Activated T-cell treated with anti-CD3 and anti-CD28 coated beads for 4 hours (primary cell): ENCODE measurements around the gene ZDHHC18.
"Not testable (repeated sequence)": the region's sequence is repeated elsewhere in the genome, so short reads cannot be mapped to it uniquely, and the experiment has no call there.

Experiments used
- DNase-seq: peaks from one replicate; pipeline ENCODE4 v3.0.0-alpha.2; 2020

Gene ZDHHC18

GRCh38 chr1:26858891-26859640, 32.6 kb downstream of the ZDHHC18 start:
- DNase-seq = no peak

DNA sequence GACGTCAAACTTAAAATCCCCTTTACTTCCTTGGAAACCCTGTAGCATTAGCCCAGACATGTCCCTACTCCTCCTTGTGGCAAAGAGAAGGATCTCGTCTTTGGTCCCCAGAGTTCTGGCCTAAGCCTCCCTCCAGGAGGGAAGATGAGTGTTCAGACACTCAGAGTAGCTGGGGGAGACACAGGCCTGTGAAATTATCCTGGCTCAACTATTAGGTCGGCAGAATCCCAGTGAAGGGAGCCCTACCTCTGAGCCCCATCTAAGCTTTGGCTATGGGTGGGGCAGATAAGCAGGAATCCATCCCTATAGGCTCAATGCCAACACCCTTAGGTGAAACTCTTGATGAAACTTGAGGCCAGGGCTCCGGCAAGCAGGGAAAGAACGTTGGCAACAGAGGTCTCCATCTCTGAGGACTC, 34.8 kb downstream of the ZDHHC18 start:
- no peak for DNase-seq

DNA sequence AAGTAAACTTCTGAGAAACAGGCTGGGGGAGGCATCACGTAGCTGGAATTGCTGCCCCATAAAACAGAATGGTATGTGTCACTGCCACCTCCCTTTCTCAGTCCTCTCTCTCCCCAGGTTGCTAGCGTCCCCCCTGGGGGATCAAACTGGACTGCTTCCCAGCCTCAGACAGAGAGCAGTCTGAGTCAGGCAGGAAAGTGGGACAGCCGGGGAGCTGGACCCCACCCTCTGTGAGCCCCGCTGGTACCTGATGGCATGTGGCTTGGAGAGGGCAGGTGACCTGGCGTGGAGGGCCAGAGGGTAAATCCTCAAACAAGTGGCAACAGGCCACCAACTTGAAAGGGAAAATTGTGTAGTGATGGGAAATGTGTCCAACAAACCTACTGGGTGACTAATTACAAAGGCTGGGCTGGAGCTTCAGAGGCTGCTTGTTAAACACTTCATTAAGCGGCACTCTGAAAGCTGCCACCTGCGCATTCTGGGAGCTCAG, 35.4 kb downstream of the ZDHHC18 start:
- DNase-seq = no peak

DNA sequence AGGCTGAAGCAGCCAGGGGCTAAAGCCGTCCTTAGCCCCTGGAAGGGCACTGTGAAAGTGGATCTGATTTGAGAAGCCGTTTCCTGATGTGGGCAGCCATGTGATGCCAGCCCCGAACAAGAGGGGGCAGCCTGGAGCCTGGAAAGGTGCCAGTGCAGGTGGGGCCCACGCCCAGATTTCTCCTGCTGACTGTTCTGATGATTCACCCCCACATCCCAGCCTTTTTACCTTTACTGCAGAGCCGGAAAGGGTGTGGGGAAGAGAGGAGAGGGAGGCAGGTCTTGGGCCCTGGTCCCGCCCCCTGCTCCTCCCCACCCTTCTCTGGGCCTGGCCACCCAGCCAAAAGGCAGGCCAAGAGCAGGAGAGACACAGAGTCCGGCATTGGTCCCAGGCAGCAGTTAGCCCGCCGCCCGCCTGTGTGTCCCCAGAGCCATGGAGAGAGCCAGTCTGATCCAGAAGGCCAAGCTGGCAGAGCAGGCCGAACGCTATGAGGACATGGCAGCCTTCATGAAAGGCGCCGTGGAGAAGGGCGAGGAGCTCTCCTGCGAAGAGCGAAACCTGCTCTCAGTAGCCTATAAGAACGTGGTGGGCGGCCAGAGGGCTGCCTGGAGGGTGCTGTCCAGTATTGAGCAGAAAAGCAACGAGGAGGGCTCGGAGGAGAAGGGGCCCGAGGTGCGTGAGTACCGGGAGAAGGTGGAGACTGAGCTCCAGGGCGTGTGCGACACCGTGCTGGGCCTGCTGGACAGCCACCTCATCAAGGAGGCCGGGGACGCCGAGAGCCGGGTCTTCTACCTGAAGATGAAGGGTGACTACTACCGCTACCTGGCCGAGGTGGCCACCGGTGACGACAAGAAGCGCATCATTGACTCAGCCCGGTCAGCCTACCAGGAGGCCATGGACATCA, 36.5 kb downstream of the ZDHHC18 start, which contains the start of gene SFN:
SFN (plus strand) TSS at position 369 of the 904 bp plus-strand sequence; CDS start at position 433, 64 bp downstream.
- peak; percentile 32 for DNase-seq

- DNase-seq = no peak
Observed at GRCh38 chr1:26863685-26864077, 37.2 kb downstream of the ZDHHC18 start.

- DNase-seq = peak; percentile 90
Observed at GRCh38 chr1:26864610-26865480, 38.4 kb downstream of the ZDHHC18 start.

DNA sequence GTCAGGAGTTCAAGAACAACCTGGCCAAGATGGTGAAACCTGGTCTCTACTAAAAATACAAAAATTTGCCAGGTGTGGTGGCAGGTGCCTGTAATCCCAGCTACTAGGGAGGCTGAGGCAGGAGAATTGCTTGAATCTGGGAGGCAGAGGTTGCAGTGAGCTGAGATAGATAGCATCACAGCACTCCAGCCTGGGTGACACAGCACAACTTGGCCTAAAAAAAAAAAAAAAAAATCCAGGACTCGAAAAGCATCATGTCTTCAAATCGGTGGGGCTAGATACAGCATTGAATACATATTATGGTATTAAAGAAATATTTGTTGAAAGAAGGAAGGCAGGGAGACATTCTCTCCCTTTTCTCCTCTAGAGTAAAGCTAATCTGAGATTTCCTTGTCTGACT, 46.6 kb downstream of the ZDHHC18 start:
- DNase-seq = not testable (repeated sequence)

- DNase-seq = no peak
Observed at GRCh38 chr1:26874896-26875295, 48.4 kb downstream of the ZDHHC18 start.

DNA sequence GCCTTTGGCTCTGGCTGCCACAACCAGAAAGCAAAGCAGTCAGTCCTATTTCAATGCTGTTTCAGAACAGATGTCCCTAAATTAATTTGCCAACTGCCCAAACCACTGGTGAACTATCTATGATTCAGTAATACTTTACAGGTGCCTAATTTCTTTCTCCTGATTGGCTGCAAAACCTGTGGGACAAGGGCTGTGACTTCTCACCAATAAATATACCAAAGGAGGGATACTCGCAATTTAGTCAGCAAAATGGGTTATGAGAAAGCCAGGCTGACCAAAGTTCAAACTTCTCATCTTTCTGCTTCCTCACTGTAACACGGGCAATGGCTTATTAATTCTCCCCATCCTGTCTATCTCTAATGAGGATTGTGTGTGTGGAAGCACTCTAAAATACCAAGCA, 50.8 kb downstream of the ZDHHC18 start:
- no peak for DNase-seq

DNA sequence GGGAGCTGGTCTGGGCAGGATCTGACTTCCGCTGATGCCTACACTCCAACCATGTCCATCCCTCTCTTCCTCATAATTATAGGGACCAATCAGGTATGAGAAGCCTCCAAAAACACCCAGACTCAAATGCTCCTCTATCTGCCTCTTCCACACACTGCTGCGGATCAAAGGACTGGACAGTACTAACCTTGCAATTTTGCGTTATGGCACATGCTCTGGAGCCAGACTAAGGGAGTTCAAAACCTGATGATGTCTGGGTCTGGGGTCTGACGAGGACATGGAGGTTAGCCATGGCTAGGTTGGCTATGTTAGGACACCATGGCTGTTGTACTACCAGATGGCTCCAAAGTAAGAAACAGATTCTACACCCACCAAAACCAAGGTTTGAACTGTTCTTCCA, 53.3 kb downstream of the ZDHHC18 start:
- DNase-seq = no peak

DNA sequence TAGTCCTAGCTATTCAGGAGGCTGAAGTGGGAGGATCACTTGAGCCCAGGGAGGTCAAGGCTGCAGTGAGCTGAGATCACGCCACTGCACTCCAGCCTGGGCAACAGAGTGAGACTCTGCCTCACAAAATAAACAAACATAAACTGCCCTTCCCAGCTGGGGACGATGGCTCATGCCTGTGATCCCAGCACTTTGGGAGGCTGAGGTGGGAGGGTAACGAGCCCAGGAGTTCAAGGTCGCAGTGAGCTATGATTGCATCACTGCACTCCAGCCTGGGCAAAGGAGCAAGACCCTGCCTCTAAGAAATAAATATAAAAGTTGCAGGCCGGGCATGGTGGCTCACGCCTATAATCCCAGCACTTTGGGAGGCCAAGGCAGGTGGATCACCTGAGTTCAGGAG, 55.1 kb downstream of the ZDHHC18 start:
- DNase-seq = not testable (repeated sequence)

- DNase-seq = no peak
Observed at GRCh38 chr1:26882696-26883463, 56.4 kb downstream of the ZDHHC18 start.

GRCh38 chr1:26887125-26887524, 60.6 kb downstream of the ZDHHC18 start:
- DNase-seq = no peak

DNA sequence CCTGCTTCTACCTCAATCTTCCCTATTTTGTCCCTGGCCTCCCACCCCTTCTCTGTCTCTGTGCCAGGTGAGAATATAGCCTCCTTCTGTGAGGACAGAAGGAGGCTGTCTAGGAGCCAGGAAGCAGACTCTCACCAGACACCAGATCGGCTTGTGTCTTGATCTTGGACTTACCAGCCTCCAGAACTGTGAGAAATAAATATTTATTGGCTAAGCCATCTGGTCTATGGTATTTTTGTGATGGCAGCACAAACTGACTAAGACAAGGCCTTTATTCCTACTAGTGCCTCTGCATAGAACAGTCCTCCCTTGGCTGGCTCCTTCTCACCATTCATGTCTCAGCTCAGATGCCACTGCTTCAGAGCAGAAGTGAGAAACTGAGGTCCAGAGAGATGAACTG, 61.7 kb downstream of the ZDHHC18 start:
- no peak for DNase-seq

GRCh38 chr1:26889551-26890466, 63.3 kb downstream of the ZDHHC18 start, which contains the start of gene GPN2:
TSS of gene GPN2 (minus strand) at chr1:26890283. CDS start at chr1:26890096, 187 bp downstream.
- peak; percentile 61 for DNase-seq

- DNase-seq = no peak
Observed at GRCh38 chr1:26890467-26890796, 63.9 kb downstream of the ZDHHC18 start.

DNA sequence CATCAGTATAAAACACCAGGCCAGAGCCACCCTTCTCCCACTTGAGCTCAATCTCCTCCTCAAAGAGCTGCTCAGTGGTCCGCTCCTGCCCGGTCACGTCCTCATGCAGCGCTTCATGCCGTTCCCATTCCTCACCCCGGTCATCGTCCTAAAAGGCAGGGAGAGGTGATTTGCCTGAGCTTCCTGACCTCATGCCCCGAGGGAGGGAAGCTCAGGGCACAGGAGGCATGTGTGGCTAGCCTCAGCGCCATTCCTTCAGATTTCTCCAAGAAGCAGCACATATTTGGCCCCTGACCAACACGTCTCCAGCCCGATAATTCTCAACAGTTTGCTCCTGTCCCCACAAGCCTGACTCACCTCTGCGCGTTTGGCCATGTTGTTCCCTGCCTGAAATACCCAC, 67.8 kb downstream of the ZDHHC18 start:
- DNase-seq = no peak

- DNase-seq = no peak
Observed at GRCh38 chr1:26897351-26897750, 70.9 kb downstream of the ZDHHC18 start.

DNA sequence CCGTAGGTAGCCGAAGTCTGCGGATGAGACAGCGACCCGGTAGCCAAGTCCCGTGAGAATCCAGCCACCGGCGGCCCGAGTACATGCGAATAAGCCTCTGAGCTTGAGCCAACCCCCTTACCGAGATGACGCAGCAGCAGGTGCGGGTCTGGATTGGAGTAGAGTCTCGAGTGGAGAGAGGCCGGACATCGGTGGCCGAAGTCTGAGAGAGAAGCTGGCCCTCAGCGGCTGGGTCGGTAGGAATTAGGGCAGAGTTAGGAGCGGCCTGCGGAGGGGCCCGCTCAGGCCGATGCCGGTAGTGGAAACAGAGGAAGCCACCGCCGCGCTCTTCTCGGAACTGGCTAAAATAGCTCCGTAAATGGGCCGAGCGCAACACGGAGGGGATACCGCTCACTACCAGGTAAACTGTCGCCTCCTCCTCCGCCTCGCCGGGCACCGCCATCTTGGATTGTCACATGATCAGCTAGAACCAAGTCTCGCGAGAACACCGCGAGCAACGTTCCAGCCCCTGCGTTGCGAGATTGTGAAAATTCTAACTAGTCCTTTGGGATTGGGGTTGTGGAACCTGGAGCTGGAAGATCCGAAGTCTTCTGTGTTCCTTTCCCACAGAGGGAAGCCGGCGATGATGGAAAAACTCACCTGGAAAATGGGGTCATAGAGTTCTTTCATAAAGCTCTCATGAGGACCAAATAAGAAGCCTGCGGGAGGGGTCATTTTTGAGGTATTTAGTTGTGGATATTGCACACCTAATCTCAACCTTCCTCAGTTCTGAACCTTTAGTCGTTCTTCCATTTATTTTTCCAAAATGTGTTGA, 73.7 kb downstream of the ZDHHC18 start, which contains the start of gene GPATCH3:
GPATCH3 (minus strand) TSS at position 467 of the 814 bp plus-strand sequence; CDS start at position 442, 25 bp downstream.
- peak; percentile 82 for DNase-seq
